Neural cell (in vitro differentiated cells): ENCODE data around the gene ITGA3. TPM values are rescaled to one million over a fixed set of nuclear protein-coding genes. Genes with fewer than 3 reads are reported as not detected.

Experiments used
- H2AFZ ChIP-seq: fragments of 200-600, 300-800 bp; sonication (generic), shearing (Covaris generic); 2 replicates; pipeline ENCODE4 v1.6.0; 2014; ENCODE audit warnings: low read depth, mild to moderate bottlenecking, antibody characterized with exemption, low read length, moderate library complexity
- H3F3A ChIP-seq: fragments of 200-600 bp; shearing (Covaris generic); 2 replicates; pipeline ENCODE4 v1.6.1; 2016; ENCODE audit warnings: mild to moderate bottlenecking, moderate library complexity, mixed read lengths, antibody characterized with exemption, low read length; ENCODE audit not compliant: insufficient read depth, poor library complexity, severe bottlenecking
- H3K27ac ChIP-seq: fragments of 200-600, 300-800 bp; sonication (generic), shearing (Covaris generic); 2 replicates; pipeline ENCODE4 v1.5.1; 2014; ENCODE audit warnings: mild to moderate bottlenecking, low read length, moderate library complexity
- H3K27me3 ChIP-seq: fragments of 300-800, 200-600 bp; sonication (generic), shearing (Covaris generic); 2 replicates; pipeline ENCODE4 v1.6.0; 2014; ENCODE audit warnings: mild to moderate bottlenecking, low read depth, low read length, moderate library complexity; ENCODE audit not compliant: insufficient read depth
- H3K36me3 ChIP-seq: fragments of 300-800, 200-600 bp; sonication (generic), shearing (Covaris generic); 2 replicates; pipeline ENCODE4 v1.5.1; 2014; ENCODE audit warnings: mild to moderate bottlenecking, antibody characterized with exemption, low read length, moderate library complexity; ENCODE audit not compliant: insufficient read depth
- H3K4me2 ChIP-seq: fragments of 300-800, 200-600 bp; sonication (generic), shearing (Covaris generic); 2 replicates; pipeline ENCODE4 v1.6.0; 2014; ENCODE audit warnings: mild to moderate bottlenecking, low read length
- H3K4me3 ChIP-seq: fragments of 300-800, 200-600 bp; sonication (generic), shearing (Covaris generic); 2 replicates; pipeline ENCODE4 v1.5.1; 2014; ENCODE audit warnings: mild to moderate bottlenecking, low read length, moderate library complexity
- H3K79me2 ChIP-seq: fragments of 200-600 bp; shearing (Covaris generic); replicated peaks from 2 replicates; pipeline ENCODE4 v1.6.0; 2014; ENCODE audit warnings: mild to moderate bottlenecking, low read length, moderate library complexity; ENCODE audit not compliant: insufficient read depth
- H3K9ac ChIP-seq: fragments of 300-800, 200-600 bp; sonication (generic), shearing (Covaris generic); 2 replicates; pipeline ENCODE4 v1.6.1; 2016; ENCODE audit warnings: mild to moderate bottlenecking, low read length, mixed read lengths
- H3K9me2 ChIP-seq: fragments of 200-600 bp; shearing (Covaris generic); 2 replicates; pipeline ENCODE4 v1.6.1; 2016; ENCODE audit warnings: mild to moderate bottlenecking, low read length, mixed read lengths; ENCODE audit not compliant: insufficient read depth
- H3K9me3 ChIP-seq: fragments of 200-600, 300-800 bp; sonication (generic), shearing (Covaris generic); 2 replicates; pipeline ENCODE4 v1.6.1; 2016; ENCODE audit warnings: mild to moderate bottlenecking, mixed run types, low read length, moderate library complexity, mixed read lengths
- H4K20me1 ChIP-seq: fragments of 200-600 bp; shearing (Covaris generic); 2 replicates; pipeline ENCODE4 v1.6.1; 2016; ENCODE audit warnings: mild to moderate bottlenecking, mixed run types; ENCODE audit not compliant: insufficient read depth
- EP300 ChIP-seq: fragments of 450-650 bp; conservative IDR thresholded peaks from 2 replicates; pipeline ENCODE4 v1.6.1; 2014; ENCODE audit warnings: antibody characterized with exemption, mild to moderate bottlenecking, moderate library complexity; ENCODE audit not compliant: poor library complexity, severe bottlenecking
- EZH2 ChIP-seq: fragments of 200-600, 300-800 bp; shearing (Covaris generic), sonication (generic); IDR thresholded peaks from 2 replicates; pipeline ENCODE4 v1.6.1; 2014; ENCODE audit warnings: antibody characterized with exemption, low read length, borderline replicate concordance, mild to moderate bottlenecking; ENCODE audit not compliant: insufficient read depth, poor library complexity, severe bottlenecking
- MXI1 ChIP-seq: fragments of 450-650 bp; conservative IDR thresholded peaks from 2 replicates; pipeline ENCODE4 v1.6.1; 2014; ENCODE audit warnings: antibody characterized with exemption, mild to moderate bottlenecking; ENCODE audit not compliant: poor library complexity, severe bottlenecking
- POLR2AphosphoS5 ChIP-seq: IDR thresholded peaks from 2 replicates; pipeline ENCODE4 v1.6.1; 2012
- RAD21 ChIP-seq: fragments of 450-650 bp; conservative IDR thresholded peaks from 2 replicates; pipeline ENCODE4 v1.6.1; 2014; ENCODE audit warnings: antibody characterized with exemption, mild to moderate bottlenecking, moderate library complexity
- SMC3 ChIP-seq: fragments of 450-650 bp; conservative IDR thresholded peaks from 2 replicates; pipeline ENCODE4 v1.6.1; 2014; ENCODE audit warnings: antibody characterized with exemption, mild to moderate bottlenecking, moderate library complexity; ENCODE audit not compliant: poor library complexity
- TAF1 ChIP-seq: IDR thresholded peaks from 2 replicates; pipeline ENCODE4 v1.6.1; 2012; ENCODE audit warnings: low read depth
- polyA plus RNA-seq: library from polyadenylated mRNA; depleted of rRNA; stranded (reverse); fragments of >200 nt; gene quantifications from 2 replicates; pipeline ENCODE4 v1.2.3, GENCODE V29; 2014
- TF ChIP-seq, protein P1 (sequence below): fragments of 450-650 bp; IDR thresholded peaks from 2 replicates; pipeline ENCODE4 v1.5.1; 2014; ENCODE audit warnings: antibody characterized with exemption, mild to moderate bottlenecking, moderate library complexity; ENCODE audit not compliant: poor library complexity, severe bottlenecking
- TF ChIP-seq, protein P2 (sequence below): IDR thresholded peaks from 2 replicates; pipeline ENCODE4 v1.6.1; 2012; ENCODE audit warnings: borderline replicate concordance

ITGA3 gene
- polyA plus RNA-seq, 1 donor from 2014 or later, result 33.0 TPM

DNA sequence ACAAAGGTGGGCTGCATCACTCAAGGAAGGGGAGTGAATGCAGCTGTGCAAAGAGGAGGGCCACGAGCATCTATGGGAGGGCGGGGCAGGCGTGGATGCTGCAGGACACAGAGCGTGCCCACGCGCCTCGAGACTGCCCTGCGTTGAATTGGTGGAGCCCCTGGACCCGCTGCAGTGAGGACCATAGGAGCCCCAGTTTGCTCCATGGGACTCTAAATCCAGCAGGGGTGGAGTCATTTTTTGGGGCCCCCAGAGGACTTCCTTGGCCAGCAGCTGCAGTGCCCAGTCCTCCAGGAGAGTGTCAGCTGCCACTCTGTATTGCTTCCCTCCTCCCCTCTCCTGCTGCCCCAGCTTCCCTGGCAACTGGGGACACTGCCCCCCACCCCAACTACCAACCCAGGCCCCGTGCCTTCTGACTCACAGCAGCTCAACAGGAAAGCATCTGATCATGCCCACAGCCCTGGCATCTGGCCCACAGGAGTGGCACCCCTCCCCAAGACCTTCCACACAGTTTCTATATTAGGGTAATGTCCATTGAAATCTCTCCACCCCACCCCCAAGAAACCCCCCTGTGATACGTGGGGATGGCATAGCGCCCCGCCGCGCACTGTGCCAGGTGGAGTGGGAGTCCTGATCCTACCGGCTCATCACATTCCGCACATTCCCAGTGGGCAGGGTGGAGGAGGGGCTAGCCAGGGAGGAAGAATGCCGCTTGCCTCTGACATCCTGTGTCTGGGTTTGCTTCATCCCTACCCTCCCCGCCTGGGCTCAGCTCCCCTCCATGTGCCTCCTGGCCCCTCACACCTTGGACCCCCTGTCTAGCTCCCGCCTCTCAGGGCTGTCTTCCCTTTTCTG, 27.8 kb upstream of the ITGA3 start:
- H2AFZ ChIP-seq, result no peak overlapping the region
- no peak overlapping the region for H3K4me2 ChIP-seq
- no peaks in the 10 kb centered on the region for H3K36me3 ChIP-seq
- no peak overlapping the region for H3K9ac ChIP-seq
- no peak overlapping the region for H3K4me3 ChIP-seq
- H3K27me3 ChIP-seq, result no peaks in the 10 kb centered on the region
- no peaks in the 10 kb centered on the region for H3K79me2 ChIP-seq
- TF ChIP-seq, protein P1, sequence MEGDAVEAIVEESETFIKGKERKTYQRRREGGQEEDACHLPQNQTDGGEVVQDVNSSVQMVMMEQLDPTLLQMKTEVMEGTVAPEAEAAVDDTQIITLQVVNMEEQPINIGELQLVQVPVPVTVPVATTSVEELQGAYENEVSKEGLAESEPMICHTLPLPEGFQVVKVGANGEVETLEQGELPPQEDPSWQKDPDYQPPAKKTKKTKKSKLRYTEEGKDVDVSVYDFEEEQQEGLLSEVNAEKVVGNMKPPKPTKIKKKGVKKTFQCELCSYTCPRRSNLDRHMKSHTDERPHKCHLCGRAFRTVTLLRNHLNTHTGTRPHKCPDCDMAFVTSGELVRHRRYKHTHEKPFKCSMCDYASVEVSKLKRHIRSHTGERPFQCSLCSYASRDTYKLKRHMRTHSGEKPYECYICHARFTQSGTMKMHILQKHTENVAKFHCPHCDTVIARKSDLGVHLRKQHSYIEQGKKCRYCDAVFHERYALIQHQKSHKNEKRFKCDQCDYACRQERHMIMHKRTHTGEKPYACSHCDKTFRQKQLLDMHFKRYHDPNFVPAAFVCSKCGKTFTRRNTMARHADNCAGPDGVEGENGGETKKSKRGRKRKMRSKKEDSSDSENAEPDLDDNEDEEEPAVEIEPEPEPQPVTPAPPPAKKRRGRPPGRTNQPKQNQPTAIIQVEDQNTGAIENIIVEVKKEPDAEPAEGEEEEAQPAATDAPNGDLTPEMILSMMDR, result no peak
- no peak for TF ChIP-seq RAD21
- no peak for TF ChIP-seq TAF1
- TF ChIP-seq POLR2AphosphoS5, result no peak
- TF ChIP-seq EP300, result no peak
- TF ChIP-seq MXI1, result no peak
- TF ChIP-seq SMC3, result no peak
- TF ChIP-seq, protein P2, sequence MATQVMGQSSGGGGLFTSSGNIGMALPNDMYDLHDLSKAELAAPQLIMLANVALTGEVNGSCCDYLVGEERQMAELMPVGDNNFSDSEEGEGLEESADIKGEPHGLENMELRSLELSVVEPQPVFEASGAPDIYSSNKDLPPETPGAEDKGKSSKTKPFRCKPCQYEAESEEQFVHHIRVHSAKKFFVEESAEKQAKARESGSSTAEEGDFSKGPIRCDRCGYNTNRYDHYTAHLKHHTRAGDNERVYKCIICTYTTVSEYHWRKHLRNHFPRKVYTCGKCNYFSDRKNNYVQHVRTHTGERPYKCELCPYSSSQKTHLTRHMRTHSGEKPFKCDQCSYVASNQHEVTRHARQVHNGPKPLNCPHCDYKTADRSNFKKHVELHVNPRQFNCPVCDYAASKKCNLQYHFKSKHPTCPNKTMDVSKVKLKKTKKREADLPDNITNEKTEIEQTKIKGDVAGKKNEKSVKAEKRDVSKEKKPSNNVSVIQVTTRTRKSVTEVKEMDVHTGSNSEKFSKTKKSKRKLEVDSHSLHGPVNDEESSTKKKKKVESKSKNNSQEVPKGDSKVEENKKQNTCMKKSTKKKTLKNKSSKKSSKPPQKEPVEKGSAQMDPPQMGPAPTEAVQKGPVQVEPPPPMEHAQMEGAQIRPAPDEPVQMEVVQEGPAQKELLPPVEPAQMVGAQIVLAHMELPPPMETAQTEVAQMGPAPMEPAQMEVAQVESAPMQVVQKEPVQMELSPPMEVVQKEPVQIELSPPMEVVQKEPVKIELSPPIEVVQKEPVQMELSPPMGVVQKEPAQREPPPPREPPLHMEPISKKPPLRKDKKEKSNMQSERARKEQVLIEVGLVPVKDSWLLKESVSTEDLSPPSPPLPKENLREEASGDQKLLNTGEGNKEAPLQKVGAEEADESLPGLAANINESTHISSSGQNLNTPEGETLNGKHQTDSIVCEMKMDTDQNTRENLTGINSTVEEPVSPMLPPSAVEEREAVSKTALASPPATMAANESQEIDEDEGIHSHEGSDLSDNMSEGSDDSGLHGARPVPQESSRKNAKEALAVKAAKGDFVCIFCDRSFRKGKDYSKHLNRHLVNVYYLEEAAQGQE, result no peak
- TF ChIP-seq EZH2, result no peak
- no peak overlapping the region for H3K27ac ChIP-seq
- H3K9me3 ChIP-seq, result no peaks in the 10 kb centered on the region
- no peaks in the 10 kb centered on the region for H3K9me2 ChIP-seq
- no peaks in the 10 kb centered on the region for H3F3A ChIP-seq
- no peaks in the 10 kb centered on the region for H4K20me1 ChIP-seq

DNA sequence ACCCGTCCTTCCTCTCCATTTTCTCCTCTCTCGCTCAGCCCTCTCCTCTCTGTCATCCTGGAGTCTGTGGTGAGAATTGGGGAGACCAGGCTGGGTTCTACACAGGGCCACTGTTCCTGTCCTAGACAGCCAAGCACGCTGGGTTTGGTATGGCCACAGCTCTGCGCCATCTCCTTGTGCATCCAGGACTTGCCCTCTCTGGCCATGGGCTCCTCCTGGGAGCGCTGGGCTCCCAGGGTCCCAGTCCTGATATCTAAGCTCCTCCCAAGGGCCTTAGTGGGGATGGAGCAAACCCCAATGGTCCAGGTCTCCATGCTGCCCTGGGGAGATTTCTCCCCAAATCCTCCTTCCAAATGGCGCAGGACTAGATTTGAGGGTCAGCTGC, 27.2 kb upstream of the ITGA3 start:
- H3F3A ChIP-seq, result no peaks in the 10 kb centered on the region
- H4K20me1 ChIP-seq, result no peaks in the 10 kb centered on the region
- H3K79me2 ChIP-seq, result no peaks in the 10 kb centered on the region
- H3K27me3 ChIP-seq, result no peaks in the 10 kb centered on the region
- no peak overlapping the region for H3K4me2 ChIP-seq
- TF ChIP-seq MXI1, result no peak
- TF ChIP-seq POLR2AphosphoS5, result no peak
- TF ChIP-seq SMC3, result no peak
- TF ChIP-seq, protein P1, result no peak
- TF ChIP-seq EP300, result no peak
- TF ChIP-seq, protein P2, result no peak
- TF ChIP-seq RAD21, result no peak
- no peak for TF ChIP-seq TAF1
- TF ChIP-seq EZH2, result no peak
- no peak overlapping the region for H3K27ac ChIP-seq
- no peaks in the 10 kb centered on the region for H3K9me2 ChIP-seq
- no peak overlapping the region for H3K9ac ChIP-seq
- no peaks in the 10 kb centered on the region for H3K9me3 ChIP-seq
- no peak overlapping the region for H2AFZ ChIP-seq
- no peak overlapping the region for H3K4me3 ChIP-seq
- no peaks in the 10 kb centered on the region for H3K36me3 ChIP-seq
